ENCODE results near the gene MRNIP. TPM values are rescaled to one million over a fixed set of nuclear protein-coding genes. Genes with fewer than 3 reads are reported as not detected.

MRNIP gene
- total RNA-seq, 1 experiment from 2014 or later = 36.2 TPM

DNA sequence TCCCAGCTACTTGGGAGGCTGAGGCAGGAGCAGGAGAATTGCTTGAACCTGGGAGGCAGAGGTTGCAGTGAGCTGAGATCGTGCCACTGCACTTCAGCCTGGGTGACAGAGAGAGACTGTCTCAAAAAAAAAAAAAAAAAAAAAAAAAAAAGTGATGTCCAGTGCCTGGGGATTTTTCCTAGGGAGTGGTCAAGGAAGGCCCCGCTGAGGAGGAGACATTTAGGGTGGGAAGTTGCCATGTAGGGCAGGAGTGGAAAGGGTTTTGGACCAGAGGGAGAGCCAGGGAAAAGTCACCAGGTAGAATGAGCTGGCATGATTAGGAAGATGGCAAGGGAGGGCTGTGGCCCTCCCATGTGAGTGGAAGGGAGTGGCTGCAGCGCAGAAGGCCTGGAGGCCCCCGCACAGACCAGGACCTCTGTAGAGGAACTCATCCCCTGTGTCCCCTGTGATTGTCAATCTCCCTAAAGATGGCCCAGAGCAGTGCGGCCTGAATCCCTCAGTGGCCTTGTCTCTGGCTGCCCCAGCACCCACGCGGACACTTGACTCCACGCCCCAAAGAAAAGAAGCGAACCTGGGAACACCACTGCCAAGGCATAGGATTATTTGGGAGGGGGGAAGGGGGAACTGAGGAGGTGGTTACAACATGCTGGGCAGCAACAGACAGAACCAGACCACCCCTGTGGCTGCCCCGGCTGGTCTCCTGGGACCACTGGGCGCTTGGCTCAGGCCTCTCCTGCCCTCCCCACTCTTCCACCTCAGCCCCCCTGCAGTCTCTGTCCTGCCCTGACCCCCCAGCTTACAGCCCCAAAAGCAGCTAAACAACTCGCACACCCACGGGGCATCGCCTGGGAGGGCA is 40.5 kb downstream of the MRNIP start:
- H4K20me1 ChIP-seq (ENCODE audit: insufficient read depth) = peaks cover 12% of the 10 kb centered on the region; the same call in 1 of the 2 replicates
- BruUV-seq (replicated peaks) = TSS peak; percentile 77
- ATAC-seq = no peak
- H3K27ac ChIP-seq (ENCODE audit: low read depth, low read length) = peak overlapping the region; percentile 99
- H3K36me3 ChIP-seq (ENCODE audit: control insufficient read depth in 1 of 2, insufficient read depth in 2 of 2, low read length in 2 of 2) = peaks cover 11 to 25% of the 10 kb centered on the region in 2 experiments; a peak in 3 of 4 replicates
- ChIA-PET RAD21 (ENCODE audit: low non-redundant PET in 1 of 2, low total read pairs in 2 of 2, uncharacterized antibody in 2 of 2, unreplicated experiment in 2 of 2) (interaction anchor here in 1 of 2 experiments (0.6 kb wide), 1 partner anchor 16 kb away, joined by 3 read pairs; no protein-coding TSS in a partner anchor), POLR2A (interaction anchor here (0.7 to 1.0 kb wide), 3 partner anchors 194 to 668 kb away, joined by 3 read pairs; partner anchors contain the start of gene HNRNPH1), CTCF (interaction anchor here (0.6 kb wide), 1 partner anchor 22 kb away, joined by 3 read pairs; no protein-coding TSS in a partner anchor)
- intact Hi-C loops (cut with micrococcal nuclease) = no loop called here
- H3K4me2 ChIP-seq (ENCODE audit: low read length) = peak overlapping the region; percentile 94
- peak overlapping the region; percentile 31 to 51 for H3K4me3 ChIP-seq (replicated peaks in 1 of 2; ENCODE audit: low read depth in 1 of 2, low read length in 2 of 2)
- H2AFZ ChIP-seq (ENCODE audit: low read depth, low read length, poor library complexity, severe bottlenecking) = no peak overlapping the region
- TF ChIP-seq EZH2 (IDR thresholded peaks at IDR 0.05) (no peak), CTCF (IDR thresholded peaks at IDR 0.05 in 2 of 3, conservative IDR thresholded peaks at IDR 0.05 in 1 of 3; ENCODE audit: borderline replicate concordance in 1 of 3, insufficient read depth in 1 of 3, low read depth in 2 of 3, low read length in 2 of 3) (no peak), SIN3A (IDR thresholded peaks at IDR 0.05; ENCODE audit: low read depth) (no peak)
- TF ChIP-seq, protein P1, sequence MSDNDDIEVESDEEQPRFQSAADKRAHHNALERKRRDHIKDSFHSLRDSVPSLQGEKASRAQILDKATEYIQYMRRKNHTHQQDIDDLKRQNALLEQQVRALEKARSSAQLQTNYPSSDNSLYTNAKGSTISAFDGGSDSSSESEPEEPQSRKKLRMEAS (IDR thresholded peaks at IDR 0.05) = no peak
- H3K27me3 ChIP-seq (ENCODE audit: insufficient read depth, low read length) = no peaks in the 10 kb centered on the region
- DNase-seq (ENCODE audit: low read depth, low spot score) = no peak
- no peaks in the 10 kb centered on the region for H3K9me3 ChIP-seq (ENCODE audit: control insufficient read depth in 1 of 2, insufficient read depth in 1 of 2, low read depth in 1 of 2, low read length in 2 of 2)
- peaks cover 23% of the 10 kb centered on the region for H3K79me2 ChIP-seq (ENCODE audit: insufficient read depth, low read length)
- H3K9ac ChIP-seq (ENCODE audit: low read length) = peak overlapping the region; percentile 97
- H3K4me1 ChIP-seq (ENCODE audit: control insufficient read depth in 1 of 2, insufficient read depth in 2 of 2, low read length in 2 of 2) = peaks cover 35 to 52% of the 10 kb centered on the region in 2 experiments
- H3K9me2 ChIP-seq (ENCODE audit: insufficient read depth) = no peaks in the 10 kb centered on the region
